H1 (cell line): ENCODE data around the gene GNLY. TPM values are rescaled to one million over a fixed set of nuclear protein-coding genes. Genes with fewer than 3 reads are reported as not detected.

ENCODE experiments used
- CTCF ChIA-PET: fragments of 300-600 bp; sonication (Branson Sonifier 250); formaldehyde crosslinking; loops from one replicate; lab custom pipeline; 2021; ENCODE audit not compliant: partially characterized antibody; lab: Charles Lee
- POLR2A ChIA-PET: fragments of 300-600 bp; sonication (Branson Sonifier 250); formaldehyde crosslinking; loops from one replicate; lab custom pipeline; 2021; ENCODE audit warnings: inconsistent platforms; ENCODE audit not compliant: partially characterized antibody; lab: Charles Lee
- DNase-seq, 2 experiments: peaks; one replicate each; pipeline versions ENCODE4 v3.0.0 to v3.0.0-alpha.2; 2010 to 2022; ENCODE audit warnings: low spot score in 2 of 2, low read depth in 1 of 2, mixed read lengths in 1 of 2
- FAIRE-seq: peaks from 2 replicates; lab custom pipeline; 2011; peaks lifted over from hg19 to GRCh38; lab: Jason Lieb, UNC
- H2AFZ ChIP-seq: 2 replicates; pipeline ENCODE4 v1.8.1; 2012; ENCODE audit warnings: low read length, inconsistent platforms
- H2AK5ac ChIP-seq: 2 replicates; pipeline ENCODE4 v1.6.1; 2013; ENCODE audit warnings: low read depth, low read length
- H2BK120ac ChIP-seq: replicated peaks from 2 replicates; pipeline ENCODE3; 2013; ENCODE audit warnings: low read depth, low read length, inconsistent platforms
- H2BK12ac ChIP-seq: 2 replicates; pipeline ENCODE4 v1.6.1; 2013; ENCODE audit warnings: low read depth, low read length
- H2BK15ac ChIP-seq: 2 replicates; pipeline ENCODE4 v1.6.1; 2013; ENCODE audit warnings: low read length
- H2BK20ac ChIP-seq: 2 replicates; pipeline ENCODE4 v1.6.1; 2013; ENCODE audit warnings: low read length
- H2BK5ac ChIP-seq: 2 replicates; pipeline ENCODE4 v1.6.1; 2013; ENCODE audit warnings: low read depth, low read length
- H3K14ac ChIP-seq: 2 replicates; pipeline ENCODE4 v1.6.1; 2013; ENCODE audit warnings: inconsistent platforms; ENCODE audit not compliant: insufficient read length
- H3K18ac ChIP-seq: 2 replicates; pipeline ENCODE4 v1.6.1; 2013; ENCODE audit warnings: low read length; ENCODE audit errors: extremely low read depth
- H3K23ac ChIP-seq: 2 replicates; pipeline ENCODE4 v1.6.1; 2013; ENCODE audit warnings: inconsistent platforms; ENCODE audit not compliant: insufficient read length
- H3K23me2 ChIP-seq: 2 replicates; pipeline ENCODE4 v1.6.1; 2013; ENCODE audit warnings: low read depth, low read length
- H3K27ac ChIP-seq: 2 replicates; pipeline ENCODE4 v1.6.1; 2011; ENCODE audit warnings: low read depth, low read length, inconsistent platforms
- H3K27me3 ChIP-seq, 4 experiments: replicated peaks in 1 of 4; 1 replicate in 1 of 4; 2 replicates in 3 of 4; pipeline versions ENCODE4 v1.6.1 to v1.8.1; 2011 to 2013; ENCODE audit warnings: low read length in 3 of 4, mild to moderate bottlenecking in 3 of 4, inconsistent platforms in 2 of 4, mixed read lengths in 2 of 4, moderate library complexity in 1 of 4; ENCODE audit not compliant: control insufficient read depth in 3 of 4, insufficient read depth in 3 of 4; ENCODE audit errors: extremely low read depth in 1 of 4
- H3K36me3 ChIP-seq, 4 experiments: 2 replicates each; pipeline versions ENCODE4 v1.6.1 to v1.8.1; 2011 to 2013; ENCODE audit warnings: mild to moderate bottlenecking in 4 of 4, low read length in 3 of 4, moderate library complexity in 2 of 4, control low read depth in 1 of 4, inconsistent platforms in 1 of 4; ENCODE audit not compliant: insufficient read depth in 4 of 4, control insufficient read depth in 2 of 4
- H3K4ac ChIP-seq: replicated peaks from 2 replicates; pipeline ENCODE3; 2013; ENCODE audit warnings: low read length, low read depth, mixed read lengths, inconsistent platforms; ENCODE audit not compliant: insufficient read length
- H3K4me1 ChIP-seq, 4 experiments: replicated peaks in 1 of 4; 1 replicate in 1 of 4; 2 replicates in 3 of 4; pipeline versions ENCODE4 v1.6.1 to v1.8.1; 2011 to 2013; ENCODE audit warnings: low read length in 3 of 4, inconsistent platforms in 2 of 4, mixed read lengths in 1 of 4; ENCODE audit not compliant: insufficient read depth in 4 of 4, control insufficient read depth in 3 of 4
- H3K4me2 ChIP-seq, 2 experiments: 2 replicates each; pipeline versions ENCODE4 v1.6.1 to v1.8.1; 2011 to 2013; ENCODE audit warnings: low read depth in 2 of 2, low read length in 2 of 2, control low read depth in 1 of 2, inconsistent platforms in 1 of 2, mild to moderate bottlenecking in 1 of 2; ENCODE audit not compliant: insufficient read depth in 1 of 2
- H3K4me3 ChIP-seq, 4 experiments: fragments of 200-600, 300-600 bp in 1 of 4; sonication (generic), shearing (Covaris generic), sonication (Bioruptor Twin) in 1 of 4; 2 replicates each; pipeline versions ENCODE4 v1.5.1 to v1.8.1; 2011 to 2016; ENCODE audit warnings: low read length in 4 of 4, low read depth in 3 of 4, control low read depth in 2 of 4, inconsistent platforms in 2 of 4, mild to moderate bottlenecking in 2 of 4, mixed read lengths in 1 of 4, moderate library complexity in 1 of 4; ENCODE audit not compliant: insufficient read depth in 2 of 4; ENCODE audit errors: extremely low read depth in 1 of 4
- H3K56ac ChIP-seq: replicated peaks from 2 replicates; pipeline ENCODE3; 2013; ENCODE audit warnings: low read depth, mild to moderate bottlenecking, mixed read lengths, low read length, inconsistent platforms; ENCODE audit not compliant: insufficient read length
- H3K79me1 ChIP-seq: 2 replicates; pipeline ENCODE4 v1.6.1; 2013; ENCODE audit warnings: low read depth, low read length, control low read depth
- H3K79me2 ChIP-seq, 2 experiments: 2 replicates each; pipeline versions ENCODE4 v1.6.1 to v1.8.1; 2012 to 2013; ENCODE audit warnings: low read length in 2 of 2, mild to moderate bottlenecking in 2 of 2, inconsistent platforms in 1 of 2; ENCODE audit not compliant: insufficient read depth in 2 of 2, control insufficient read depth in 1 of 2
- H3K9ac ChIP-seq, 4 experiments: replicated peaks in 1 of 4; 1 replicate in 1 of 4; 2 replicates in 3 of 4; pipeline versions ENCODE4 v1.6.1 to v1.8.1; 2011 to 2013; ENCODE audit warnings: low read depth in 3 of 4, low read length in 3 of 4, control low read depth in 2 of 4, mild to moderate bottlenecking in 2 of 4, moderate library complexity in 2 of 4, inconsistent platforms in 1 of 4; ENCODE audit errors: extremely low read depth in 1 of 4
- H3K9me3 ChIP-seq, 2 experiments: 2 replicates each; pipeline versions ENCODE4 v1.6.1 to v1.8.1; 2012 to 2013; ENCODE audit warnings: mild to moderate bottlenecking in 2 of 2, moderate library complexity in 2 of 2, control low read depth in 1 of 2, inconsistent platforms in 1 of 2, low read depth in 1 of 2, low read length in 1 of 2, mixed read lengths in 1 of 2; ENCODE audit not compliant: insufficient read depth in 2 of 2
- H4K20me1 ChIP-seq, 2 experiments: replicated peaks in 1 of 2; 2 replicates each; pipeline versions ENCODE3 to v1.8.1; 2011 to 2013; ENCODE audit warnings: inconsistent platforms in 2 of 2, low read length in 2 of 2, mild to moderate bottlenecking in 1 of 2; ENCODE audit not compliant: insufficient read depth in 2 of 2, control insufficient read depth in 1 of 2
- H4K5ac ChIP-seq: 2 replicates; pipeline ENCODE4 v1.6.1; 2013; ENCODE audit warnings: low read length, low read depth, mixed read lengths, inconsistent platforms; ENCODE audit not compliant: insufficient read length
- H4K8ac ChIP-seq: 2 replicates; pipeline ENCODE4 v1.8.0; 2013; ENCODE audit warnings: mild to moderate bottlenecking, moderate library complexity, low read length, inconsistent platforms; ENCODE audit not compliant: insufficient read depth; ENCODE audit errors: extremely low read depth
- H4K91ac ChIP-seq: replicated peaks from 2 replicates; pipeline ENCODE3; 2013; ENCODE audit warnings: low read length, mixed read lengths, inconsistent platforms; ENCODE audit not compliant: insufficient read length
- ATF3 ChIP-seq: IDR thresholded peaks from 2 replicates; pipeline ENCODE4 v1.6.1; 2011; ENCODE audit warnings: low read depth, mild to moderate bottlenecking, low read length; ENCODE audit not compliant: insufficient read depth
- BACH1 ChIP-seq: IDR thresholded peaks from 2 replicates; pipeline ENCODE4 v1.6.1; 2012; ENCODE audit warnings: low read length, improper control_type of control experiment
- GABPA ChIP-seq: IDR thresholded peaks from 2 replicates; pipeline ENCODE4 v1.6.1; 2011; ENCODE audit warnings: mild to moderate bottlenecking, low read length, moderate library complexity, borderline replicate concordance; ENCODE audit not compliant: insufficient read depth
- GTF2F1 ChIP-seq: IDR thresholded peaks from 2 replicates; pipeline ENCODE4 v1.6.1; 2012; ENCODE audit warnings: low read depth, low read length, improper control_type of control experiment, borderline replicate concordance
- JUN ChIP-seq: IDR thresholded peaks from 2 replicates; pipeline ENCODE4 v1.6.1; 2011; ENCODE audit warnings: low read depth, mild to moderate bottlenecking, improper control_type of control experiment, low read length
- MAFK ChIP-seq: IDR thresholded peaks from 2 replicates; pipeline ENCODE4 v1.6.1; 2012; ENCODE audit warnings: low read depth, mild to moderate bottlenecking, improper control_type of control experiment, low read length
- RBBP5 ChIP-seq: IDR thresholded peaks from 2 replicates; pipeline ENCODE4 v1.7.1; 2012; ENCODE audit warnings: low read depth, mild to moderate bottlenecking, inconsistent platforms, low read length, moderate library complexity, borderline replicate concordance
- RNF2 ChIP-seq: fragments of 200-900, 300-1000 bp; sonication (generic); IDR thresholded peaks from 2 replicates; pipeline ENCODE4 v1.7.1; 2016; ENCODE audit warnings: borderline replicate concordance, low read depth, mild to moderate bottlenecking, antibody characterized with exemption, low read length; ENCODE audit not compliant: poor library complexity, severe bottlenecking; ENCODE audit errors: missing control alignments
- SIX5 ChIP-seq: IDR thresholded peaks from 2 replicates; pipeline ENCODE4 v1.6.1; 2011; ENCODE audit warnings: mild to moderate bottlenecking, low read depth, low read length
- SP4 ChIP-seq: IDR thresholded peaks from 2 replicates; pipeline ENCODE4 v1.6.1; 2012; ENCODE audit warnings: low read length, inconsistent platforms
- SUZ12 ChIP-seq: fragments of 200-600 bp; sonication (generic); IDR thresholded peaks from 2 replicates; pipeline ENCODE4 v1.6.1; 2012; ENCODE audit warnings: mild to moderate bottlenecking, inconsistent platforms, low read length, moderate library complexity, mixed read lengths
- TEAD4 ChIP-seq: IDR thresholded peaks from 2 replicates; pipeline ENCODE4 v1.6.1; 2012; ENCODE audit warnings: low read depth, low read length, inconsistent platforms, mixed read lengths
- WGBS, 2 experiments: shearing (Covaris generic) in 1 of 2; methylation state at CpG; one replicate each; pipeline versions ENCODE4 v1.1.6 to v1.1.7; 2013 to 2015; ENCODE audit warnings: low lambda C conversion rate in 2 of 2, mixed read lengths in 2 of 2, inconsistent platforms in 1 of 2, low coverage in 1 of 2, missing lambda C conversion rate in 1 of 2; ENCODE audit not compliant: insufficient replicate concordance in 2 of 2, insufficient coverage in 1 of 2, insufficient read length in 1 of 2; ENCODE audit errors: extremely low coverage in 1 of 2, missing lambda C conversion rate in 1 of 2; 5-methylcytosine and 5-hydroxymethylcytosine counted together
- polyA plus RNA-seq, 7 experiments: library from polyadenylated mRNA; depleted of rRNA in 3 of 7; stranded (reverse) in 5 of 7; unstranded in 2 of 7; fragments of >200 nt in 5 of 7; fragments of 200-250 nt in 2 of 7; gene quantifications; 1 replicate in 5 of 7; 2 replicates in 1 of 7; 4 replicates in 1 of 7; pipeline versions ENCODE4 v1.2.1 to v1.2.3, GENCODE V29; 2011 to 2013; ENCODE audit warnings: missing spikeins in 2 of 7, mixed read lengths in 2 of 7
- total RNA-seq: library from RNA; stranded (reverse); fragmentation: NEBNext Ultra II Directional; extraction: Animal tissue kit (Norgen Biotek cat#: 25700); gene quantifications from 2 replicates; pipeline ENCODE4 v1.2.1, GENCODE V29; 2021

The GNLY gene
- total and polyA plus RNA-seq, 2 of the 8 experiments (the other 6 are each of a cell fraction or from before 2014, with no cell fraction given): 0.03 TPM; not detected in 1

- Histone ChIP-seq H3K23me2 (no peaks in the 10 kb centered on the region), H3K9me3 (no peaks in the 10 kb centered on the region), H3K4ac (no peak overlapping the region), H3K79me1 (no peaks in the 10 kb centered on the region), H4K5ac (no peak overlapping the region), H3K18ac (no peak overlapping the region), H3K14ac (no peak overlapping the region), H2AK5ac (no peak overlapping the region), H2BK5ac (no peak overlapping the region), H2BK120ac (no peak overlapping the region), H3K56ac (no peak overlapping the region), H3K4me1 (peaks cover 0 to 4% (median 2%) of the 10 kb centered on the region in 4 experiments; a peak in 3 of 7 replicates), H3K79me2 (no peaks in the 10 kb centered on the region), H3K27ac (no peak overlapping the region), H2BK20ac (no peak overlapping the region), H4K91ac (no peak overlapping the region), H3K27me3 (no peaks in the 10 kb centered on the region; a peak in 1 of 7 replicates), H3K4me2 (no peak overlapping the region), H3K23ac (no peak overlapping the region), H2AFZ (peak overlapping the region; percentile 35; the same call in 1 of the 2 replicates), H4K20me1 (no peaks in the 10 kb centered on the region), H3K4me3 (no peak overlapping the region), H4K8ac (no peak overlapping the region), H3K9ac (no peak overlapping the region), H3K36me3 (no peaks in the 10 kb centered on the region), H2BK15ac (no peak overlapping the region)
- ChIA-PET CTCF (interaction anchor here (0.7 to 7.4 kb wide), 34 partner anchors 8 to 545 kb away, joined by 3 to 80 read pairs (median 4); partner anchors contain the start of genes ATOH8 and GNLY), POLR2A (interaction anchor here (0.6 to 2.5 kb wide), 3 partner anchors 27 to 67 kb away, joined by 3 to 10 read pairs (median 4); no protein-coding TSS in a partner anchor)
- WGBS, 2 experiments: 91% methylated on average over 10 of the region's 10 CpGs; no CpG with 5 or more reads in 1 of the 2 experiments
- DNase-seq (no peak), FAIRE-seq (no peak)
- TF ChIP-seq MAFK (no peak), GABPA (no peak), ATF3 (no peak), RNF2 (no peak), TEAD4 (no peak), SIX5 (no peak), SUZ12 (no peak), GTF2F1 (no peak), SP4 (no peak), JUN (no peak), BACH1 (no peak), RBBP5 (no peak)
- TF ChIP-seq, all 59 proteins: peak for 0
- H2BK12ac ChIP-seq: no peak overlapping the region
Measured at GRCh38 chr2:85706599-85707296, 12.6 kb downstream of the GNLY start.
